BJ (cell line): ENCODE data around the gene ATP10A. TPM values are rescaled to one million over a fixed set of nuclear protein-coding genes. Genes with fewer than 3 reads are reported as not detected.
A peak's percentile ranks its signal among the peaks of the same experiment; 100 is the strongest.

Experiments used
- CTCF ChIA-PET: fragments of 350-600 bp; formaldehyde crosslinking; extraction: SDS; loops from one replicate; lab custom pipeline; 2021; ENCODE audit warnings: antibody characterized with exemption, inconsistent platforms; lab: Yijun Ruan, JAX
- POLR2A ChIA-PET: fragments of 300-600 bp; sonication (Branson Sonifier 250); formaldehyde crosslinking; extraction: SDS; loops from one replicate; lab custom pipeline; 2021; ENCODE audit warnings: antibody characterized with exemption; lab: Charles Lee
- DNase-seq: peaks from one replicate; pipeline ENCODE4 v3.0.0-alpha.2; 2011; ENCODE audit warnings: low read depth
- H3K27me3 ChIP-seq: 2 replicates; pipeline ENCODE4 v1.6.0; 2011; ENCODE audit warnings: low read length; ENCODE audit not compliant: control insufficient read depth, insufficient read depth
- H3K36me3 ChIP-seq: 2 replicates; pipeline ENCODE4 v1.5.1; 2011; ENCODE audit warnings: low read length; ENCODE audit not compliant: control insufficient read depth, insufficient read depth
- H3K4me3 ChIP-seq: 2 replicates; pipeline ENCODE4 v1.5.1; 2011; ENCODE audit warnings: low read depth, mild to moderate bottlenecking, control low read depth, low read length
- CTCF ChIP-seq: IDR thresholded peaks from 2 replicates; pipeline ENCODE4 v1.5.1; 2011; ENCODE audit warnings: low read depth, mild to moderate bottlenecking, control low read depth, inconsistent platforms, low read length, moderate library complexity; ENCODE audit not compliant: insufficient read depth
- polyA plus RNA-seq: library from polyadenylated mRNA; depleted of rRNA; stranded (reverse); fragments of >200 nt; gene quantifications from 2 replicates; pipeline ENCODE4 v1.2.3, GENCODE V29; 2011

The ATP10A gene
- polyA plus RNA-seq, 1 experiment = 28.0 TPM

GRCh38 chr15:25687276-25687675 lies 175.9 kb downstream of the ATP10A start:
- Histone ChIP-seq H3K36me3 (no peaks in the 10 kb centered on the region), H3K27me3 (no peaks in the 10 kb centered on the region), H3K4me3 (no peak overlapping the region)
- CTCF ChIA-PET = no interaction called here
- DNase-seq = no peak
- TF ChIP-seq CTCF = no peak
- POLR2A ChIA-PET = no interaction called here

GRCh38 chr15:25686780-25687179 lies 176.3 kb downstream of the ATP10A start:
- TF ChIP-seq CTCF = no peak
- no peaks in the 10 kb centered on the region for H3K36me3 ChIP-seq
- DNase-seq = no peak
- ChIA-PET POLR2A (no interaction called here), CTCF (no interaction called here)
- no peaks in the 10 kb centered on the region for H3K27me3 ChIP-seq
- no peak overlapping the region for H3K4me3 ChIP-seq

- CTCF ChIA-PET = interaction anchor here (0.6 to 3.1 kb wide), 4 partner anchors 25 to 249 kb away, joined by 3 to 11 read pairs (median 6); no protein-coding TSS in a partner anchor
Measured at GRCh38 chr15:25684521-25685431, 178.4 kb downstream of the ATP10A start.

GRCh38 chr15:25683911-25684310 lies 179.2 kb downstream of the ATP10A start:
- H3K4me3 ChIP-seq = no peak overlapping the region
- no peaks in the 10 kb centered on the region for H3K27me3 ChIP-seq
- ChIA-PET POLR2A (no interaction called here), CTCF (interaction anchor here (0.6 to 3.1 kb wide), 5 partner anchors 8 to 249 kb away, joined by 3 to 11 read pairs (median 3); no protein-coding TSS in a partner anchor)
- peaks cover 6% of the 10 kb centered on the region for H3K36me3 ChIP-seq
- DNase-seq = no peak
- no peak for TF ChIP-seq CTCF

More at GRCh38 chr15:25684521-25685431, 178.4 kb downstream of the ATP10A start:
- POLR2A ChIA-PET = interaction anchor here (0.7 kb wide), 1 partner anchor 403 kb away, joined by 4 read pairs; no protein-coding TSS in a partner anchor
- peak; percentile 68 for DNase-seq
- Histone ChIP-seq H3K4me3 (no peak overlapping the region), H3K36me3 (peaks cover 3% of the 10 kb centered on the region), H3K27me3 (no peaks in the 10 kb centered on the region)
- no peak for TF ChIP-seq CTCF

GRCh38 chr15:25683415-25683814 lies 179.7 kb downstream of the ATP10A start:
- ChIA-PET CTCF (interaction anchor here (0.6 to 3.1 kb wide), 3 partner anchors 9 to 250 kb away, joined by 3 to 11 read pairs (median 3); no protein-coding TSS in a partner anchor), POLR2A (no interaction called here)
- H3K4me3 ChIP-seq = no peak overlapping the region
- no peaks in the 10 kb centered on the region for H3K27me3 ChIP-seq
- TF ChIP-seq CTCF = no peak
- peaks cover 9% of the 10 kb centered on the region for H3K36me3 ChIP-seq
- DNase-seq = no peak
